GM21423 (cell line): ENCODE results near the gene SLC50A1.

Source experiments
- ATAC-seq: cut with Tn5 transposase; IDR thresholded peaks from one replicate; pipeline ENCODE4 v1.9.1; 2021; ENCODE audit warnings: mild to moderate bottlenecking, moderate library complexity; ENCODE audit not compliant: unreplicated experiment

SLC50A1 gene

GRCh38 chr1:155135415-155136028 is at the start of gene SLC50A1:
TSS of gene SLC50A1 (plus strand) at chr1:155135852. CDS start at chr1:155135912, 60 bp downstream.
- ATAC-seq = peak; percentile 85

GRCh38 chr1:155086128-155086741 is 49.4 kb upstream of the SLC50A1 start:
- no peak for ATAC-seq

GRCh38 chr1:155086856-155087535 is 48.7 kb upstream of the SLC50A1 start:
- ATAC-seq = no peak

- no peak for ATAC-seq
Measured at GRCh38 chr1:155091071-155092051, 44.3 kb upstream of the SLC50A1 start.

- ATAC-seq = no peak
Measured at GRCh38 chr1:155092131-155092530, 43.5 kb upstream of the SLC50A1 start.

GRCh38 chr1:155092641-155093040 is 43.0 kb upstream of the SLC50A1 start:
- no peak for ATAC-seq

GRCh38 chr1:155093911-155094621 is 41.6 kb upstream of the SLC50A1 start:
- no peak for ATAC-seq

GRCh38 chr1:155094622-155094948 is 41.1 kb upstream of the SLC50A1 start:
- ATAC-seq = no peak

GRCh38 chr1:155099331-155099730 is 36.3 kb upstream of the SLC50A1 start:
- no peak for ATAC-seq

- no peak for ATAC-seq
Measured at GRCh38 chr1:155103325-155103724, 32.3 kb upstream of the SLC50A1 start.

GRCh38 chr1:155104605-155105534 is 30.8 kb upstream of the SLC50A1 start:
- ATAC-seq = no peak

GRCh38 chr1:155105604-155106011 is 30.0 kb upstream of the SLC50A1 start:
- ATAC-seq = no peak

GRCh38 chr1:155106862-155107261 is 28.8 kb upstream of the SLC50A1 start:
- no peak for ATAC-seq

GRCh38 chr1:155107309-155108264 is 28.1 kb upstream of the SLC50A1 start:
- ATAC-seq = no peak

GRCh38 chr1:155108296-155108695 is 27.4 kb upstream of the SLC50A1 start:
- no peak for ATAC-seq

- no peak for ATAC-seq
Measured at GRCh38 chr1:155110381-155110780, 25.3 kb upstream of the SLC50A1 start.

- no peak for ATAC-seq
Measured at GRCh38 chr1:155110826-155111225, 24.8 kb upstream of the SLC50A1 start.

GRCh38 chr1:155113450-155113980 is 22.1 kb upstream of the SLC50A1 start:
- ATAC-seq = no peak
